ENCODE results near the gene JAGN1.
"Not testable (repeated sequence)": the region's sequence is repeated elsewhere in the genome, so short reads cannot be mapped to it uniquely, and the experiment has no call there.

JAGN1 gene

GRCh38 chr3:9890249-9891071, at the start of gene JAGN1:
Gene JAGN1, plus strand, starts transcription at chr3:9890610. Its CDS starts 113 bp downstream, at chr3:9890723.
- DNase-seq, result peak; percentile 90

GRCh38 chr3:9841015-9841414, 49.4 kb upstream of the JAGN1 start:
- no peak for DNase-seq

GRCh38 chr3:9843715-9844438, 46.5 kb upstream of the JAGN1 start, which contains the start of gene RPUSD3:
Gene RPUSD3, minus strand, starts transcription at chr3:9844008. Its CDS starts 18 bp downstream, at chr3:9843990.
- DNase-seq, result peak; percentile 93

- no peak for DNase-seq
These were observed 44.2 kb upstream of the JAGN1 start for GRCh38 chr3:9846231-9846630.

- no peak for DNase-seq
These were observed 43.4 kb upstream of the JAGN1 start for GRCh38 chr3:9846931-9847488.

GRCh38 chr3:9847870-9848269, 42.5 kb upstream of the JAGN1 start:
- not testable (repeated sequence) for DNase-seq

GRCh38 chr3:9848860-9849259, 41.5 kb upstream of the JAGN1 start:
- not testable (repeated sequence) for DNase-seq

GRCh38 chr3:9851383-9851782, 39.0 kb upstream of the JAGN1 start:
- DNase-seq, result not testable (repeated sequence)

GRCh38 chr3:9851926-9852325, 38.5 kb upstream of the JAGN1 start:
- not testable (repeated sequence) for DNase-seq

GRCh38 chr3:9852528-9852927, 37.9 kb upstream of the JAGN1 start:
- no peak for DNase-seq

- not testable (repeated sequence) for DNase-seq
These were observed 36.0 kb upstream of the JAGN1 start for GRCh38 chr3:9854291-9854940.

- DNase-seq, result no peak
These were observed 34.8 kb upstream of the JAGN1 start for GRCh38 chr3:9855594-9855993.

GRCh38 chr3:9859530-9860025, 30.8 kb upstream of the JAGN1 start:
- no peak for DNase-seq

GRCh38 chr3:9861201-9861600, 29.2 kb upstream of the JAGN1 start:
- no peak for DNase-seq

GRCh38 chr3:9861626-9862130, 28.7 kb upstream of the JAGN1 start:
- DNase-seq, result no peak

- DNase-seq, result peak; percentile 43
These were observed 27.9 kb upstream of the JAGN1 start for GRCh38 chr3:9862391-9863057.

- no peak for DNase-seq
These were observed 27.2 kb upstream of the JAGN1 start for GRCh38 chr3:9863058-9863772.

GRCh38 chr3:9864200-9864927, 26.0 kb upstream of the JAGN1 start:
- no peak for DNase-seq

- DNase-seq, result not testable (repeated sequence)
These were observed 25.2 kb upstream of the JAGN1 start for GRCh38 chr3:9865125-9865637.

- no peak for DNase-seq
These were observed 23.8 kb upstream of the JAGN1 start for GRCh38 chr3:9866639-9867038.
